Stimulated activated CD4-positive, alpha-beta T cell treated with anti-CD3 and anti-CD28 coated beads, Interleukin-1b, Interleukin-23, amount 100 ng/mL, for 48 hours (primary cell): ENCODE results near the gene DNAH10.
"Not testable (repeated sequence)": the region's sequence is repeated elsewhere in the genome, so short reads cannot be mapped to it uniquely, and the experiment has no call there.

Experiments
- DNase-seq: peaks from one replicate; pipeline ENCODE4 v3.0.0-alpha.2; 2020

DNAH10 gene

DNA sequence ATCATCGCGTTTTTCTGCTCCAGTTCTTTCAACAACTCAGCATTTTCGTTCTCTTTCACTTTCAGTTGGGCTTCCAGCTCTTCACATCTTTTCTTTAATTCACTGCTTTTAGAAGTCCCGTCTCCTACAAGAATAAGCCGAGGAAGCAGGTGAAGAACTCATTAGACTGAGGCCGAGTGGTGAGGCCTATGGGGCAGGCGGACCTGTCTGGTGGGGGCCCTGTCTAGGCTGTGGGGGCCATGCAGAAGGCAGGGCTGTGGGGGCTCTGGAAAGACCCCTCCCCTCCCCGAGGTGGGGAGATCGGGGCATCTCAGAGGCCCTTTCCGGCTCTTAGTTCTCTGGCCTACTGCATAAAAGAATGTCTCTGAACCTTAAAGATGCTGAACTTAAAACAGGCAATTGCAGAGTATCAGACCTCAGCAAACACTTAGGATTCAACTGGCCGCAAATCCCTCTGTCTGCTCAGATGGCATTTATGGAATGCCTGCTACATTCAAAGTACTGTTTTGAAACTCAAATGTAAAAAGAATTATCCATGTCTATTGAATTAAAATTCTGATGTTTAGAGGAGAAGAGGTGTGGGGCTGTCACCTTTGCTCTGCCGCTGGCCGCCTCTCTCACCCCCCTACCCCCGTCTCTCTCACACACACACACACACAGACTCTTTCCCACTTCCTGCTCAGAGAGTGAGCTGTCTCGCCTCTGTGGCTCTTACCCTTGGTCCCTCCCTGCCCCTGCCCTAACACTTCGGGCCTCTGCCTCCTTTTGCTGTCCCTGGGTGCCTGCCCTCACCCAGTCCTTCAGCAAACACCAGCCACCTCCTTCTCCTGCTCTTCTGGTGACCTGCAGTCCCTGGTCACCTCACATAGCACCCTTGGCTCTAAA lies 175.8 kb downstream of the DNAH10 start:
- peak; percentile 50 for DNase-seq

DNA sequence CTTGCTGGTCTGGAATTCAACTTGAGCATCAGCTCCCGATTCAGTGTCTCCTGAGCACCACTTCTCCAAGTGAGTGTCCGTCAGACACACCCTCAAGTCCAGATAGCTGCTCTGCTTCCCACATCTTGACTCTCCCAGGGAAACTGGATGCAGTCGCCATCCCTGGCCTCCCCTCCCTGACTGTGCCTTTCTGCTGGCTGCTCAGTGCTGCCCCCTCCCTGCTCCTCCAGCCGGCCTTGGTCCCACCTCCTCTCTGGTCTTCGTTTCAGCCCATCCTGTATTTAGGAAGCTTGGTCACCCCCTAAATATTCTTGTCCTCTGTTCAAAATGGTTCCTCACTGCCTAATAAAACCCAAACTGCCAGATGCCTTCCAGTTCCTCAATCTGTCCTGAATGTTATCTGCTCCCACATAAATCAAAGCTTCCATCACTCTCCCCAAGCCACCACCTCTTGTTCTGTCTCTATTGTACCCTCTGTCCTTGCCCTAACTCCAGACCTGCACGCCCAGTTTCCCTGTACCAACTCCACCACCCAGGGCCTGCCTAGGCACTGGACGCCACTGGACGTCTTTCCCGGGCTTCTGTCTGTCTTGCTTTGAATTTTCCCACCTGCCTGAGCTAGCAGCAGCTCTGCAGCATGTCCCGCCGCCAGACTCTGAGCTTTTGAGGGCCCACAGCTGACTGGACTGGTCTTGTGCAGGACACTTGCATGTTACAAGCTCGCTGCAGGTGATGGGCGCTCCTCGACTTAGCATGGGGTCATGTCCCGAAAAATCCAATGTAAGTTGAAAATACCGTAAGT lies 176.8 kb downstream of the DNAH10 start:
- DNase-seq = no peak

DNA sequence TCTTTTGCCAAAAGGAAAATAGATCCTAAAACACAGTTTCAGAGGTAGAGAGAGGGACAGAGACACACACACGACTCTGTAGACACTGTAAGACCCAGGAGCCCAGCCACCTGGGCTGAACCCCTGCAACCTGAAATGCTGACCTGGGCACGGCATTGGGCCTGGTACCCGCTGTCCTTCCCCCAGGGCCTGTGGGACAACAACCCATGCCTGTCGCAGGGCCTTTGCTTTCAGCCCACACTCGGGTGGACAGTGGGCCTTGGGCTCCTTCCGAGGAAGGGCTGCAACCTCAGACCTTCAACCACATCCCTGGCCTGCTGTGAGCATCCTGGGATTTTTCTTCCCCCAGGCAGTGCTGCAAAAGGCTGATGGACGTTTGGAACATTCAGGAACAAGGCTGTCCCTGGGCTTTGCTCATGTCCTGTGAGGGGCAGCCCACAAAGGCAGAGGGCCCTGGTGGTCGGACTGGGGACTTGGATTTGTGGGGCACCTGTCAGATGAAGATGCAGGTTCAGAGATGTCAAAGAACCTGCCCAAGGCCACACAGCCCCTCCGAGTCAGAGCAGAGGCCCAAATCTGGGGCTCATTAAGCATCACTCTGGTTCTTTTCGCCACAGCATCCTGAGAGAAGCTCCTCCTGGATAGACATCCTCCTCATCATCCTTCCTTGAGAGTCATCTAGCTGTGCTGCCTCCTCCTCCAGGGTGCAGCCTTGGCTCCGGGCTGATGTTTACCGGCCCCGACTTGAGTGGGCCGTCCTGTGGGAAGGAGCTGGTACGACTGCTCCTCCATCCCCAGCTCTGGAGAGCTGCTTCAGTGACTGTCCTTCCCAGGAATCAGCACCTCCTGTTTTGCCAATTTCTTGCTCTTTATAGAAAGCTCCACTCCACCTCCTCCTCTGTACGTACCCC lies 177.9 kb downstream of the DNAH10 start:
- no peak for DNase-seq

DNA sequence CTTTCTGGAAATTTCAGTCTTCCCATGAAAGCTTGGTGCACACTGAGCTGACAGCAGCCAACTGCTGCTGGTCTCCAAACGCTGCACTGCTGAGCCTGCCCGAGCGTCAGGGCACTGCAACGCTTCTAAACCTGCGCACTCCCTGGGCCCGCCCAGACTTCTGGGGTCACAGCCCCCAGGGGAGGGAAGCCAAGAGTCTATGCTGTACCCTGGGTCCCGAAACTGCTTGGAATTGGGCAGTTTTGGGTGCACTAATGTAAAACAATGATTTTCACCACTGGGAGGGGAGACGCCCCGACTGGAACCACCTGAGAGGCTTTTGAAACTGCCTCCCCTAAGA lies 178.5 kb downstream of the DNAH10 start:
- no peak for DNase-seq

DNA sequence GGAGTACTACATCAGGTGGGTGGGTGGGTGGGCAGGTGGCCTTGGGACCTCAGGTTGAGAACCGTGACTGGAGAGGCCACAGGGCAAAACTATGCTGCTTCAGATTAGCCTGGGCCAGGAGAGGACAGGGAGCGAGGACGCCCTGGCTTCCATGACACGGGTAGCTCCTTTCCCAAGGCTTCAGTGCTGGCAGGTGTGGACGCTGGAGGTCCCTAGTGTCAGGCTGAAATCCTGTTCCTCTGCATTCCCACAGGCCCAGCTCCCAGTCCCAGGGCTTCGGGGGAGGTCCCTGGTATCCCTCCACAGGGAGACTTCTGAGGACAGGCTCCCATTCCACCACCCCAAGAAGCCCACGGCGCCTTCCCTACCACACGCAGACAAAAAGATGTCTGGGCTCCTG lies 178.9 kb downstream of the DNAH10 start:
- DNase-seq = no peak

DNA sequence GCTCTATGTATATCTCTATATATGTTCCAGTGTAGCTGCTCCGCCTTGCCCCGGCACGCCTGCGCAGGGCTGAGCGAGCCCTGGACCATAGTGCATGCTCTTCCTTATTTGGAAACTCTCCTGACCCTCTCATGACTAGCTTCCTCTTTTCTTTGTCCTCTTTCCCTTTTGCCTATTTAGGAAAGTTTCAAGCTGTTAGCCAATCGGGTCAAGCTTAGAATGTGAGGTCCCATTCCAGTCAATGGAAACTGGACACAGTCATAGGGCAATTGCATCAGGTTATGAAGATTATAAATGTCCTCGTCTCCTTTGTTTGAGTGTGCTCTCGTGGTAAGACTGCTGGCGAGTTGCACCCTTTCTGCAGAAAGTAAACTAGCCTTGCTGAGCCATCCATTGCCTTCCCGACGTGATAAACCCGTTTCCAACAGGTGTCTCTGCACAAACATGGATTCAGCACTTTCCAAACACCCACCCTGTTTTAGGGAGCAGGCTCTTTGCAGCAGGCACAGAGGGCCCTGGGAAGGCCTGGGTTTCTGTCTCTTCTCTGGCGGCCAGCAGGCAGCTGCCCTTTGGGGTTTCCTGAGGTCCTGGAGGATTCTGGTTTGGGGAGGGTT lies 179.6 kb downstream of the DNAH10 start:
- no peak for DNase-seq

DNA sequence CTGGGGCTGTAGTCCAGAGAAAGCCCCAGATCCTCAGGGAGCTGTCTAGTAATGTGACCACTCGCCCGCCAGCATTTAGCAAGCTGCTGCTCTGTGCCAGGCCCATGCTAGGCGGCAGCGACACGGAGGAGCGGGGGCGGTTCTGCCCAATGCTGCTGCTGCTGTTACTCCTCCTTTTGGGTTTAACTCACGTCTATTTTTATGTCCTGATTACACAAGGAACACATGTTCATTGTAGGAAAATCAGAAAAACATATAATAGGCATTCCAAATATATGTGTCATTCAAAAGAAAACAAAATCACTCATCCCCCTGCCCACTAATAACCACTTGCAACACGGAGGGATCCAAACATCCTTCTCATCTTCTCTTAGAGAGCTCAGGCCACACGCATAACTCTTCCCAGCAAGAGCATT lies 180.1 kb downstream of the DNAH10 start:
- no peak for DNase-seq

DNA sequence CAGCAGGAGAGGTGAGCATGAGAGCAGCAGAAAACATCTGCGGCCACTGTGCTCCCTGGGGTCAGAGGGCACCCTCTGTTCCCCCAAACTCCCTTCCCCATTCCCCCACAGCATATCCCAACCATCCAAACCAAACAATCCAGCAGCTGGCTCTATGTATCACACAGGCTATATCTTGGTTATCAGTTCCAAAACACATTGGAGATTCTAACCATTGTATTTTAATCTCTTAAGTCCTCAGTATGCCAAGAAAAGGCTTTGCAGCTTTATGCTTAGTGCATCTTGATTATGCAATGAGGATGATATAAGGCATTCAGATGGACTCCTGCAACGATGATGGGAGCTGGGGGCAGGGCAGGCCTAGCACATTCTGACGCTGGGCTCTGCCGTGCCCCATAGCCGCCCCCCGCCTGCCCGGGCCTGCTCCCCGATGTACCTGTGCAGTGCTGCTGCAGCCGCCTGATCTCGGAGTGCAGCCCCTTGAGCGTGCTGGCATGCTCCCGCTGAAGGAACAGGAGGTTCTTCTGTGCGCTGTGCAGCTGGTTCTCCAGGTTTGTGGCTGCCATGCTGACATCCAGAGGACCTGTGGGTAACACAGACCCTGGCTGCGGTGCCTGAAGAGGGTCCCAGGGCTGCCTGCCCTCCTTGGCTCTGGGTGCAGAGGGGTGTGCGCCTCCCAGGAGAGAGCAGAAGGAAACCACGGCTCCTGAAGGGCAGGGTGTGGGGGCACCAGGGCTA lies 181.0 kb downstream of the DNAH10 start:
- no peak for DNase-seq

DNA sequence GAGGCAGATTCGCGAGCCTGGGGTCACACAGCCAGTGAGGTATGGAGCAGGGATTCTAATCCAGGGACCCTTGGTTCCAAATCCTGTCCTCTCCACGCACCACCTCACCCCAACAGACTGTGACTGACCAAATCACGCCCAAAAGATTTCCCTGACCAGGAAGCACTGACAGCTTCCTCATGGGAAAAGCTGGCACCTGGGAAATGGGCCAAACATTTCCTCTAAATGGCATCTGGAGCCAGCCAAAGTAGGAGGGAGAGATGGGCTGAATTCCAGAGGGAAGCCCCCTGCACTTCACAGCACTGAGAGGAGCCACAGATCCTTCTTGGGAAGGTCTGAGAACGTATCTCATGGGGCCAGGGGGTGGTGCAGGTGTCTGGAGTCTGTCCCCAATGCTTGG lies 181.7 kb downstream of the DNAH10 start:
- DNase-seq = no peak

DNA sequence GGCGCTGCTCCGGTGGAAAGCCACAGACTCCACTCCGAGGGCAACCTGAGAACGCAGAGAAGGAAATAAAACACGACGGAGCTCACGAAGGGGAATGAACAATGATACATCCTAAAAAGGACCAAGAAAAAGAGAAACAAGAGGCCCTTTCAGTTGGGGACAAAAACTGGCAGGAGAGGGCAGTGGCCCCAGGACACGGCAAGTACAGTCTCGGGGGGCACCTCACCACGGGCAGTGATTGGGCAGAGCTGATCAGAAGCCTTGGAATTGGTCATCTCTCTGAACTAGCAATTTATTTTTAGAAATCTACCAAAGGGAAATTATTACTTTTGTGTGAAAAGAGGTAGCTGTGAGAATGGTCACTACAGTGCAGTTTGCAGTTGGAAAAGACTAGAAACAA lies 182.6 kb downstream of the DNAH10 start:
- DNase-seq = no peak

DNA sequence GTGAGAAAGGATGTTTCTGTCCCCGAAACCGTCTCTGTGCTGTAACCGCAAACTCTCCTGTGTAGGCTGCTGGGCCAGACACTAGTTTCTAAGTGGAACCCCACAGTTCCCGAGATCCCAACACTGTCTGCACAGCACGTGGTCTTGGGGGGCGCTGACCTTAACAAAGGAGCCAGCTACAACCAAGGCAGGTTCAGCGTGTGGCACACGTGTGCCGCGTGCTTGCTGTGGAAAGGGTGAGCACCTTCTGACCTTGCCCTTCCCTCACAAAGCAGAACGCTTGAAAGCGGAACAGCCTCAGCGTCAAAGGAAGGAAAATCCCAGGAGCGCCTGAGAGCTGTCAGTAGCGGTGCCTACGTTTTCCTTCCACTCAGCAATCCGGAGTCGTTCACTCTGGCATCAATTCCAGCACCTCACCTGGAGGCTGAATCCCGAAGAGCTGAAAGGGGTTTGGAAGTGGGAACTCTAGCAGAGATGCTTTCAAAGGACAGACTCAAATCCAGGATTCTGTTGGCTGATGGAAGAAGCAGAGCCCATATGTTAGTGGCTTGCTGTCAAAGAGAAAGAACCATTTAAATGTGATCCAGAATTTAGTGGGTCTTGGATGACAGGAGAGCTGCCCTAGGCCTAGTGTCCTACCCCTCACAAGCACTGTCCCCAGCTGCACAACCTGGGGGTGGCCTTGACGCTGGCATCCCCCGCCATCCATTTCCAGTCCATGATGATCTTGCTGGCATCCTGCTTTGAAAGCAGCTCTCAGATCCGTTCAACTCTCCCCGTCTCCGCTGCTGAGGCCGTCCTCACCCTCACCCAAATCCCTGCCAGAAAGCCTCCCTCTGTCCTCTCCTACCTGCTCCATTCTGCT lies 183.4 kb downstream of the DNAH10 start:
- no peak for DNase-seq

DNA sequence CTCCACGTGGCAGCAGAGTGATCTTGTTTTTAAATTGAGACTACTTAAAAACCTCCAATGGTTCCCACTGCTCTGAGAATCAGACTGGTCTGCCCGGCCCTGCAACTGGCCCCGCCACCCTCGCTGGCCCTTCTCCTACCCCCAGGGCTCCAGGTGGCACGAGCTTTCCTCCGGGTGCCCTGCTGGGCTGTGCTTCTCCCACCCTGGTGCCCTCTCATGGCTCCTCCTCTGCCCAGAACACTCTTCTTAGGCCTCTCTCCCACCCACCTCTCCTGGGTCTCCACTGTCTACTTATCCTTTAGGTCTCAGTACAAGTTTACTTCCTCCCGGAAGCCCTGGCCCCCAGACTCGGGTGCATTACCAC lies 184.0 kb downstream of the DNAH10 start:
- DNase-seq = no peak

DNA sequence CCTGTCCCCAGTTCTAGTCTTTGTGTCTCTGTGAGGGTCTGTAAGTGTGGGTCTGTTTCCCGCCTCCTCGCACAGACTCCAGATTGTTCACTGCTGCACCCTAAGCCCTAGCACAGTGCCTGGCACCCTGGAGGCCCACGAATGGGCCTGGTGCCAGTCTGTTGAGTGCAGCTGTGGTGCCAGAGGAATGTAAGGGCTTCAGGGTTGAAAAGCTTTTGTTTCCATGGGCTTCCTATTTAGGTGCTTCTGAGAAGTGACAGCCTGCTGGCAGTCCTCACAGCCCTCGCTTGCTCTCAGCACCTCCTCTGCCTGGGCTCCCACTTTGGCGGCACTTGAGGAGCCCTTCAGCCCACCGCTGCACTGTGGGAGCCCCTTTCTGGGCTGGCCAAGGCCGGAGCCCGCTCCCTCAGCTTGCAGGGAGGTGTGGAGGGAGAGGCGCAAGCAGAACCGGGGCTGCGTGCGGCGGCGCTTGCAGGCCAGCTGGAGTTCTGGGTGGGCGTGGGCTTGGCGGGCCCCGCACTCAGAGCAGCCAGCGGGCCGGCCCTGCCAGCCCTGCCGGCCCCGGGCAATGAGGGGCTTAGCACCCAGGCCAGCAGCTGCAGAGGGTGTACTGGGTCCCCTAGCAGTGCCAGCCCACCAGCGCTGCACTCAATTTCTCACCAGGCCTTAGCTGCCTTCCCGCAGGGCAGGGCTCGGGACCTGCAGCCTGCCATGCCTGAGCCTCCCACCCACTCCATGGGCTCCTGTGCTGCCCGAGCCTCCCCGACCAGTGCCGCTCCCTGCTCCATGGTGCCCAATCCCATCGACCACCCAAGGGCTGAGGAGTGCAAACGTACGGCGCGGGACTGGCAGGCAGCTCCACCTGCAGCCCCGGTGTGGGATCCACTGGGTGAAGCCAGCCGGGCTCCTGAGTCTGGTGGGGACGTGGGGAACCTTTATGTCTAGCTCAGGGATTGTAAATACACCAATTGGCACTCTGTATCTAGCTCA lies 184.7 kb downstream of the DNAH10 start:
- not testable (repeated sequence) for DNase-seq

DNA sequence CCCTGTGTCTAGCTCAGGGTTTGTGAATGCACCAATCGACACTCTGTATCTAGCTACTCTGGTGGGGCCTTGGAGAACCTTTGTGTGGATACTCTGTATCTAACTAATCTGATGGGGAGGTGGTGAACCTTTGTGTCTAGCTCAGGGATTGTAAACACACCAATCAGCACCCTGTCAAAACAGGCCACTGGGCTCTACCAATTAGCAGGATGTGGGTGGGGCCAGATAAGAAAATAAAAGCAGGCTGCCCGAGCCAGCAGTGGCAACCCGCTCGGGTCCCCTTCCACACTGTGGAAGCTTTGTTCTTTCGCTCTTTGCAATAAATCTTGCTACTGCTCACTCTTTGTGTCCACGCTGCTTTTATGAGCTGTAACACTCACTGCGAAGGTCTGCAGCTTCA lies 185.4 kb downstream of the DNAH10 start:
- not testable (repeated sequence) for DNase-seq

DNA sequence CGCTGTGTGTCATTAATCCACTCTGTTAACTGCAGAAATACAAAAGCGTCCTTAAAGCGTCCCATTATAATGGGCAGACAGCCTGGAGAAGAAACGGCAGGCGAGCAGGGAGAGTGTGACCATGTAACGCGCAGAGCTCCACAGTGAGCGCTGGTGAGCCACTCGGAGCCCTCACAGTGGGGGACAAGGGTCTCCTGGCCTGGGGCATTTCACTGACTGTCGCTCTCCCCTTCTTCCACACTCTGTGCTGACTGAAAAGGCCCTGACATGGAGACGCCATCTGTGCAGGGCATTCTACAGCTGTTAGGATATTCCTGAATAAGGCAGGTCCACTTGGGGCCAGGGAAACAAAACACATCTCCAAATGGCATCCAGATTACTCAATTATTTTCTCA lies 186.3 kb downstream of the DNAH10 start:
- no peak for DNase-seq

DNA sequence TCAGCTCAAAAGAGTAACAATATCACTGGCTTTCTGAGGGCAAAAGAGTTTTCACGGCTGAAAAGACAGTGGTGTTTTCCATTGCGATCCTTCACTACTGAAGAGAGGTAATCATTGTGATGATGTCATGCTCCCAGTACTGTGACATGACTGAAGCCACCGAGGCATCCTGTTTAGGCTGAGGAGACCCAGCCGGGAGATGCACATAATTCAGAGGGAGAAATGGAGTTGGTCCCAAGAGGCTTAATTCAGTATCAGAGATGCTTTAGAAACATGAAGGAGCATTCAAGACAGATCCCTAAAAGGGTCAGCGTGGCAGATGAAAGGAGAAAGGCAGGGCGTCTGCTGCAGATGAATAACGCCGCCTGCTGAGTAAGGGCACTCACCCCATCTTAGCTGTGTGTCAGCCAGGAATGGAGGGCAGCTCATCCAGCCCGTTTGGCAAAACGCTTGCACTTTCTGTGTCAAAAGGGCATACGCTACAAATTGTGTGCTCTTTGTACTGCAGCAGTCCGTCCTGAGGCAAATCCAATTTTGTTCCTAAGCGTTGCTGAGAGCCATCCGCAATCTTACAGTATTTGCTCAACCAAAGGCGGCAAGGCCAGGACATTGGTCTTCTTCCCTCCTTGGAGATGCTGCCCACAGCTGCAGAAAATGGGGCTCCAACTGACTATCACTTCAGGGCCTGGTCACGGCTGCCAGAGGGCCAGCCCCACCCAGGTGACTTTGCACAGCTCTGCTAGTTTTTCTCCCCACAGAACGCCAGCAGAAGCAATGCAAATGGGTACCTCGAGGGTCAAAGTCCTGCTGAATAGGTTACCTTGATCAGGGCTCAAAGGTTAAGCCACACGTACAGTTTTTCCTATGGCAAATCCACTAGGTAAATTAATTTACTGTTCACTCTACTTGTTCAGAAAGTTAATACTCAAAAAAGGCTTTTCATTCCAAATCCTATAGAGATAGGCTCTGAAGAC lies 187.0 kb downstream of the DNAH10 start:
- no peak for DNase-seq

DNA sequence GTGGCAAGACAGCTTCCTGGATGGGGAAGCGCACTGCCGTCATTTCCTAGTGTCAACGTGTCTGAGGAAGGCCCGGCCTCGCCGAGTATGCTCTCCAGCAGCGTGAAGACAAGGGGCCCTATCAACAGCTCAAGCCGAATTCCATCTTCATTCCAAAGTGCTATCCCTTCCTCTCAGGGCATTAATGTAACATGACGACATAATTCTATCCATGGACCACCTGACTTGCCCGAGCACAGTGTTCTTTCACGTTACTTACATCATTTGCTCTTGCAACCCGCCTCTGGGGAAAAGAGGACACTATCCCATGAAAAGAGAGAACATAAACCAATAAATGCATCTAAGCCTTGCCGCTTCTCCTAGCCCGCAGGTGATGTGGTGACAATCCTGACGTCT lies 187.7 kb downstream of the DNAH10 start:
- DNase-seq = no peak
